Measurements from ENCODE around the gene GNG7.

- TF ChIP-seq CTCF (optimal IDR thresholded peaks at IDR 0.05 in 1 of 3, IDR thresholded peaks at IDR 0.05 in 1 of 3, conservative IDR thresholded peaks at IDR 0.05 in 1 of 3; ENCODE audit: extremely low read depth in 1 of 3, insufficient read depth in 2 of 3, low read length in 3 of 3) (no peak), EZH2 (IDR thresholded peaks at IDR 0.05; ENCODE audit: low read length) (no peak)
These were observed 239.7 kb downstream of the GNG7 start for GRCh38 chr19:2462635-2463421.
